GM20431 (cell line): ENCODE measurements around the gene CSTF3.

ENCODE experiments used
- in situ Hi-C: fragments of 300-500 bp; cut with MseI, MboI; formaldehyde crosslinking; loops from one replicate; pipeline ENCODE4 v1.15.0; 2020; ENCODE audit warnings: low sequenced_read_pairs; ENCODE audit not compliant: unreplicated experiment

CSTF3 gene

GRCh38 chr11:33161120-33162005 is at the start of gene CSTF3:
CSTF3 (minus strand) TSS chr11:33161480; CDS start chr11:33161325, 155 bp downstream.
- in situ Hi-C loops = no loop called here

DNA sequence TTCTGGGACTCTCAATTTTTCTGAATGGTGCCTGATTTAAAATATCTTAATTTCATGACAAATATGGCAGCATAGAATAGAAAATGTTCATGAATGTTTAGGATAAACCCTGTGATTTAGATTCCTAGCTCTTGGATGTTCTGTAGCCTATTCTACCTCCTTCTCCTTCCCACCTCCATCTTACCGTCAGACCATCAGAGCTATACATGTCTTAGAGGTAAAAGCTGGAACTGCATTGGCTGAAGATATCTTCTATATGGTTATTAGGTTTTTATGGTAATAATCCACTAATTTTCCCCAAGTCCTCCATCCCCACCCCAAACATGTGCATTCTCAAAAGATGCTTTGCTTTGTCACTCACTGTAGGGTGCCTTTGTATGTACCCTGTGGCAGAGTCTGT is 46.9 kb upstream of the CSTF3 start:
- in situ Hi-C loops = no loop called here

GRCh38 chr11:33207408-33207985 is 46.2 kb upstream of the CSTF3 start:
- in situ Hi-C loops = no loop called here

GRCh38 chr11:33197915-33198727 is 36.8 kb upstream of the CSTF3 start:
- in situ Hi-C loops = no loop called here

- in situ Hi-C loops = no loop called here
Observed at GRCh38 chr11:33195462-33196173, 34.3 kb upstream of the CSTF3 start.

GRCh38 chr11:33194455-33194854 is 33.2 kb upstream of the CSTF3 start:
- in situ Hi-C loops = no loop called here

GRCh38 chr11:33191467-33191866 is 30.2 kb upstream of the CSTF3 start:
- in situ Hi-C loops = no loop called here

DNA sequence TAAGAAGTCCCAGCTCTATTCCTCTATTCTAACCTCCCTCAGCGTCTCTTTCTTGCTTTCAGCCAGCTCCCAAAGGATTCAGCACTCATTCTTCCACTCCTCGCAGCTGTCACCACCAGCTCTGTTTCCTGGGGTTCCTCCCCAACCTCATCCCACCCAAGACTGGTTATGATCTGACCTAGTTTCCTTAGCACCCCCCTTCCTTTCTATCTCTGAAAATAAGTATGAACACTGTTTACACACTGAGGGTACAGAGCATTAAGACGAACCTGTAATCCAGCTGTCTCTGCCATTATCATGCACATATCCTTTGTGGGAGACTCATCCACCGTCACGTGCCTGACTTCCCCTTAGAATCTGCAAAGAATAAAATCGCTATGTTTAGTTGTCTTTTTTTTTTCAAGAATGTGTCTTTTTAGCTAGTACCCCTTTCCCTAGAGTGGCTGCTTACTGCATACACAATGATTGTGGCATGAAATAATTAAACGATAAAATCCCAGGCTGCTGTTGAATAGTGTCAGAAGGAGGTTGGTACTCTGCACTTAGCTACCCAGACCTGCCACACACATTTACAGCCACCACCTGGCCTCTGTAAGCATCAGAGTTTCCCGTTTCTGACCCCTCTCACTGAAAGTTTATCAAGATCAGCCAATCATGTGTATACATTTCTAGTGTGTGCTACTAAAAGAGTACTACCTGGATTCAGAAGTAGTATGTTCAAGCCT is 26.9 kb upstream of the CSTF3 start:
- in situ Hi-C loops = no loop called here

DNA sequence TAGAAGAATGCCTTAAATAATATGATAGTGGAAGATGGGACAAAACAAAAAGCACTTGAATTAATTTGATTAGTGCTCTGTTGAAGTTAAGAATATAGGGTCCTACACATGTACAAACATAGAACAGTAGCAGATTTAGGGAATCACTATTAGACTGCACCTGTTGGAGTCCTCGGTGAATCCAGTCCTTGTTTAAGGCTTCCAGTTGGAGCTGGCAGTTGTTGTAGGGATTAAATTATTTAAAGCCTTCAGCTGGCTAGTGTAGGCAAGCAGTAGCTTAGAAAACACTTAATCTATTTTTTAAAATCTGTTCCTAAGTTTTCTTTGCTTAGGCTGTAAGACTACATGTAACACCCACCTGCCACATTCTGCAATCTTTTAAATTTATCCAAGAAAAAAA is 24.5 kb upstream of the CSTF3 start:
- in situ Hi-C loops = no loop called here

DNA sequence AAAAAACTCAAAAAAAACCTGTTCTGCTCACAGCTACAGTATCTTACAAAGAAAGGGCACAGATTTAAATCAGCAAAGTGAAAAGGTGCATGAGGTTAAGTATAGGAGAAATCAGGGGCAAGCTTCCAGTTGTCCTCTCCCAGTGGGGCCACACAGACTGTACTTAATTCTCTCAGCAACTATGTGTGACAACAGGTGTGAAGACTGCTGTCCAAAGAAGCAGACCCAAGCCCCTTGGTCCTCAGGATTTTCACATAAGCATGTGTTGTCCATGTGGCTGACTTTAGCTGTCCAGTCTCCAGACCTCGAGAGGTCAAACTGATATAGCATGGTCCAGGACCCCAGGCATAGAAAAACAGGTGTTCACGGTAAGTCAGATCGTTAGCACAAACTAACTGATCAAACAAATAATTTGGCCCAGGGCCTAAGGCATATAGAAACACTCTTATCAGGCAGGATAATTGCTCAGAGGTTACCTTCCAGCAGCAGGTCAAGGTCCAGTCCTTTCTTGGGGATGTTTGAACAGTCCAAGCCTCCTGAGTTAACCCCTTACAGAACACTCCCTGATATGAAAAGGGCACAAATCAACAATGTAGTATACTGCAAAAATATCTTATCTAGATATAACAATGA is 21.1 kb upstream of the CSTF3 start:
- in situ Hi-C loops = no loop called here

GRCh38 chr11:33179348-33179803 is 18.1 kb upstream of the CSTF3 start:
- in situ Hi-C loops = loop anchor here (10.0 kb wide), 1 partner anchor 155 kb away; no protein-coding TSS in a partner anchor

GRCh38 chr11:33178443-33179180 is 17.3 kb upstream of the CSTF3 start:
- in situ Hi-C loops = loop anchor here (10.0 kb wide), 1 partner anchor 156 kb away; no protein-coding TSS in a partner anchor

DNA sequence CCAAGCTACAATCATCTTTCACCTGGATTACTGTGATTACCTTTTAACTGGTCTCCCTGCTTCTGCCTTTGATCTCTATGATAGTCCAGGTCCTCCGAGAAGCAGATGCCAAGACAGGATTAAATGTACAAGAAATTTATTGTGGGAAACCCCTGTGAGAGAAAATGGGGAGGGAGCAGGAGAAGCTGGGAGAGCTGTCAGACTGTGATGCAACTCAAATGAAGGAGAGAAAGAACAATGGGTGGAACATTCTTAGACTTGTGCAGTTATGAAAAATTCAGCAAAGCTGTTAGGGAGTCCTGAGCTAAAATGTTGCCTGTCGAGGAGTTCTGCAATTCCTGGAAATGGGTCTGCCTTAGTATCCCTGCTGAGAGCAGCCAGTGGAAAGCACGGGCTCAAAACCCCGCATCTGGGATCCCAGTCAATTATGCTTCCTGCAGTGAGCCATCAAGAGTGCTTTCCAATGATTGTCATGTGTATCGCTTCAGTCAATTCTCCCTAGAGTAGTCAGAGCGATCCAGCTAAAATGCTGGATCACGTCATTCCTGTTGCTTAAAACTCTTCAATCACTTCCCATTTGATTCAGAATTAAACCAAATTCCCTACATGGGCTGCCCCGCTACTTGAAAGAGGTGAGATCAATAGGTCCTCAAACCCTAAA is 16.5 kb upstream of the CSTF3 start:
- in situ Hi-C loops = loop anchor here (10.0 kb wide), 1 partner anchor 157 kb away; no protein-coding TSS in a partner anchor

GRCh38 chr11:33176760-33177159 is 15.5 kb upstream of the CSTF3 start:
- in situ Hi-C loops = loop anchor here (10.0 kb wide), 1 partner anchor 158 kb away; no protein-coding TSS in a partner anchor

- in situ Hi-C loops = loop anchor here (10.0 kb wide), 1 partner anchor 162 kb away; no protein-coding TSS in a partner anchor
Observed at GRCh38 chr11:33172996-33173395, 11.7 kb upstream of the CSTF3 start.

DNA sequence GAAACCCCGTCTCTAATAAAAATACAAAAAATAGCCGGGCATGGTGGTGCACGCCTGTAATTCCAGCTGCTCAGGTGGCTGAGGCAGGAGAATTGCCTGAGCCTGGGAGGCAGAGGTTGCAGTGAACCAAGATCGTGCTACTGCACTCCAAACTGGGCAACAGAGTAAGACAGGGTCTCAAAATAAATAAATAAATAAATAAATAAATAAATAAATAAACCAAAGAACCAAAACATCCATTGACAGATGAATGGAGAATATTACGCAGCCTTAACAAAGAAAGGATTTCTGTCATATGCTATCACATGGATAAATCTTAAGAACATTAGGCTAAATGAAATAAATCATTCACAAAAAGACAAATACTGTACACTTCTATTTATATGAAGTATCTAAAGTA is 11.1 kb upstream of the CSTF3 start:
- in situ Hi-C loops = loop anchor here (10.0 kb wide), 1 partner anchor 162 kb away; no protein-coding TSS in a partner anchor

- in situ Hi-C loops = loop anchor here (10.0 kb wide), 1 partner anchor 164 kb away; no protein-coding TSS in a partner anchor
Observed at GRCh38 chr11:33171251-33171650, 10.0 kb upstream of the CSTF3 start.
